Measurements from ENCODE around the gene CD44.

The CD44 gene

GRCh38 chr11:35262056-35262455, 123.1 kb downstream of the CD44 start:
- DNase-seq (ENCODE audit: low read depth) = no peak

- no peak for DNase-seq (ENCODE audit: low read depth)
Measured at GRCh38 chr11:35262735-35263134, 123.8 kb downstream of the CD44 start.

GRCh38 chr11:35265755-35266454, 126.9 kb downstream of the CD44 start:
- no peak for DNase-seq (ENCODE audit: low read depth)

GRCh38 chr11:35267504-35267903, 128.5 kb downstream of the CD44 start:
- DNase-seq (ENCODE audit: low read depth) = no peak

GRCh38 chr11:35270342-35270741, 131.4 kb downstream of the CD44 start:
- no peak for DNase-seq (ENCODE audit: low read depth)

GRCh38 chr11:35271031-35271430, 132.1 kb downstream of the CD44 start:
- no peak for DNase-seq (ENCODE audit: low read depth)

- peak; percentile 15 for DNase-seq (ENCODE audit: low read depth)
Measured at GRCh38 chr11:35272391-35272902, 133.5 kb downstream of the CD44 start.

GRCh38 chr11:35274909-35275785, 136.2 kb downstream of the CD44 start:
- no peak for DNase-seq (ENCODE audit: low read depth)

- no peak for DNase-seq (ENCODE audit: low read depth)
Measured at GRCh38 chr11:35275786-35276170, 136.8 kb downstream of the CD44 start.

GRCh38 chr11:35276396-35277145, 137.6 kb downstream of the CD44 start:
- DNase-seq (ENCODE audit: low read depth) = no peak

- DNase-seq (ENCODE audit: low read depth) = no peak
Measured at GRCh38 chr11:35277827-35278226, 138.9 kb downstream of the CD44 start.

- DNase-seq (ENCODE audit: low read depth) = no peak
Measured at GRCh38 chr11:35280727-35281126, 141.8 kb downstream of the CD44 start.

- DNase-seq (ENCODE audit: low read depth) = no peak
Measured at GRCh38 chr11:35281169-35281688, 142.3 kb downstream of the CD44 start.

Data from stimulated activated CD8-positive, alpha-beta memory T cell treated with anti-CD3 and anti-CD28 coated beads, Interleukin-12 subunit alpha, Interleukin-12 subunit beta, amount 100 ng/mL, for 1 hour (primary cell).